GM12878 (cell line): Measurements from ENCODE around the gene KIFC3. TPM values are rescaled to one million over a fixed set of nuclear protein-coding genes. Genes with fewer than 3 reads are reported as not detected.

Experiments
- ATAC-seq: fragments of 200-7000 bp; cut with Tn5 transposase; 3 replicates; pipeline ENCODE4 v1.9.1; 2020; ENCODE audit warnings: mild to moderate bottlenecking, moderate library complexity
- BruUV-seq: library from RNA; stranded (reverse); fragments of 400-500 nt; replicated peaks from 2 replicates; lab custom pipeline; 2021; lab: Mats Ljungman, UMichigan
- CTCF ChIA-PET: fragments of 300-600 bp; sonication (Branson Sonifier 250); formaldehyde crosslinking; extraction: SDS; loops from one replicate; lab custom pipeline; 2021; ENCODE audit warnings: inconsistent platforms; lab: Yijun Ruan, JAX
- POLR2A ChIA-PET: fragments of 350-600 bp; formaldehyde crosslinking; extraction: SDS; loops from one replicate; lab custom pipeline; 2021; ENCODE audit warnings: inconsistent platforms; lab: Charles Lee
- RAD21 ChIA-PET: fragments of 300-600 bp; sonication (Branson Sonifier 250); formaldehyde crosslinking; loops from one replicate; lab custom pipeline; 2023; ENCODE audit warnings: antibody characterized with exemption; ENCODE audit not compliant: unreplicated experiment; lab: Charles Lee
- SMC1A ChIA-PET: fragments of 300-600 bp; sonication (Branson Sonifier 250); formaldehyde crosslinking; loops from one replicate; lab custom pipeline; 2023; ENCODE audit not compliant: unreplicated experiment, uncharacterized antibody; lab: Charles Lee
- DNase-seq: peaks from one replicate; pipeline ENCODE4 v3.0.0-alpha.2; 2011; ENCODE audit warnings: low read depth, low spot score
- FAIRE-seq: peaks from 3 replicates; lab custom pipeline; 2011; peaks lifted over from hg19 to GRCh38; lab: Jason Lieb, UNC
- H2AFZ ChIP-seq: 2 replicates; pipeline ENCODE4 v1.6.0; 2011; ENCODE audit warnings: low read depth, low read length, control low read depth; ENCODE audit not compliant: control insufficient read depth
- H3K27ac ChIP-seq: 2 replicates; pipeline ENCODE4 v1.5.1; 2011; ENCODE audit warnings: control low read depth; ENCODE audit not compliant: control insufficient read depth, insufficient read depth
- H3K27me3 ChIP-seq, 2 experiments: replicated peaks in 1 of 2; 2 replicates each; pipeline versions ENCODE4 v1.6.0 to v1.6.1; 2011; ENCODE audit warnings: low read length in 1 of 2; ENCODE audit not compliant: control insufficient read depth in 2 of 2, insufficient read depth in 2 of 2
- H3K36me3 ChIP-seq, 2 experiments: 2 replicates each; pipeline ENCODE4 v1.5.1; 2011; ENCODE audit warnings: low read length in 1 of 2; ENCODE audit not compliant: control insufficient read depth in 2 of 2, insufficient read depth in 2 of 2
- H3K4me1 ChIP-seq: 2 replicates; pipeline ENCODE4 v1.6.1; 2011; ENCODE audit warnings: mild to moderate bottlenecking, low read length, moderate library complexity, mixed read lengths; ENCODE audit not compliant: control insufficient read depth, insufficient read depth
- H3K4me2 ChIP-seq: 2 replicates; pipeline ENCODE4 v1.6.0; 2011; ENCODE audit warnings: control low read depth; ENCODE audit not compliant: control insufficient read depth, insufficient read depth
- H3K4me3 ChIP-seq: fragments of 200-600 bp; sonication (generic); 2 replicates; pipeline ENCODE4 v1.5.1; 2016
- H3K79me2 ChIP-seq: 2 replicates; pipeline ENCODE4 v1.6.0; 2011; ENCODE audit warnings: low read length; ENCODE audit not compliant: control insufficient read depth, insufficient read depth
- H3K9ac ChIP-seq: 2 replicates; pipeline ENCODE4 v1.8.0; 2011; ENCODE audit warnings: low read length, control low read depth, mixed read lengths; ENCODE audit not compliant: control insufficient read depth, insufficient read depth
- H3K9me3 ChIP-seq: replicated peaks from 3 replicates; pipeline ENCODE4 v1.5.1; 2011; ENCODE audit warnings: mild to moderate bottlenecking, low read length; ENCODE audit not compliant: control insufficient read depth, insufficient read depth
- H4K20me1 ChIP-seq: 2 replicates; pipeline ENCODE4 v1.6.0; 2011; ENCODE audit not compliant: control insufficient read depth, insufficient read depth
- ATF7 ChIP-seq: fragments of 450-650 bp; IDR thresholded peaks from 2 replicates; pipeline ENCODE4 v1.6.1; 2016; ENCODE audit warnings: low read depth, mild to moderate bottlenecking
- BCL11A ChIP-seq: IDR thresholded peaks from 2 replicates; pipeline ENCODE4 v1.6.1; 2011; ENCODE audit warnings: low read depth, low read length
- BMI1 ChIP-seq: fragments of 450-650 bp; IDR thresholded peaks from 2 replicates; pipeline ENCODE4 v1.6.1; 2016; ENCODE audit warnings: mild to moderate bottlenecking, moderate library complexity, borderline replicate concordance
- CBFB ChIP-seq: IDR thresholded peaks from 2 replicates; pipeline ENCODE4 v1.6.1; 2016; ENCODE audit warnings: antibody characterized with exemption, low read depth
- IKZF1 ChIP-seq: fragments of 450-650 bp; conservative IDR thresholded peaks from 2 replicates; pipeline ENCODE4 v1.6.1; 2017; ENCODE audit warnings: antibody characterized with exemption, mild to moderate bottlenecking
- KDM1A ChIP-seq: fragments of 200-600 bp; sonication (generic); IDR thresholded peaks from 2 replicates; pipeline ENCODE4 v1.6.1; 2016; ENCODE audit warnings: borderline replicate concordance
- RELA ChIP-seq: fragments of 450-650 bp; IDR thresholded peaks from 2 replicates; pipeline ENCODE4 v1.8.0; 2014; ENCODE audit warnings: borderline replicate concordance; ENCODE audit not compliant: partially characterized antibody
- RFX5 ChIP-seq: IDR thresholded peaks from 2 replicates; pipeline ENCODE4 v1.6.1; 2011; ENCODE audit warnings: low read depth, low read length, improper control_type of control experiment
- SIX5 ChIP-seq: IDR thresholded peaks from 2 replicates; pipeline ENCODE4 v1.6.1; 2011; ENCODE audit warnings: mild to moderate bottlenecking, low read depth, low read length, moderate library complexity; ENCODE audit not compliant: severe bottlenecking
- ZNF384 ChIP-seq: IDR thresholded peaks from 2 replicates; pipeline ENCODE4 v1.6.1; 2012; ENCODE audit warnings: low read depth, mild to moderate bottlenecking, low read length, improper control_type of control experiment, borderline replicate concordance
- WGBS: methylation state at CpG from one replicate; pipeline ENCODE4 v1.1.6; 2016; ENCODE audit warnings: low lambda C conversion rate; ENCODE audit not compliant: insufficient replicate concordance, insufficient coverage; ENCODE audit errors: missing lambda C conversion rate; 5-methylcytosine and 5-hydroxymethylcytosine counted together
- in situ Hi-C: fragments of 300-500 bp; cut with MboI; formaldehyde crosslinking; loops from 9 replicates; pipeline ENCODE4 v1.14.3; 2018; ENCODE audit warnings: mixed read lengths
- intact Hi-C: fragments of 100-400 bp; cut with micrococcal nuclease; formaldehyde crosslinking; loops from one replicate; pipeline ENCODE4 v1.14.2; 2022; ENCODE audit not compliant: unreplicated experiment
- polyA plus RNA-seq, 11 experiments: library from polyadenylated mRNA; depleted of rRNA in 4 of 11; unstranded in 6 of 11; stranded (reverse) in 5 of 11; fragments of >200 nt; fragmentation: Nextera tagmentation in 4 of 11; fragmentation: Illumina TruSeq in 1 of 11; extraction: Ambion mirVana in 4 of 11; extraction: Trizol in 1 of 11; gene quantifications; 1 replicate in 1 of 11; 2 replicates in 10 of 11; pipeline versions ENCODE4 v1.2.1 to v1.2.3, GENCODE V29; 2011 to 2016; ENCODE audit warnings: inconsistent platforms in 2 of 11, missing spikeins in 2 of 11, low read depth in 1 of 11
- total RNA-seq, 4 experiments: library from RNA; depleted of rRNA in 3 of 4; stranded (reverse); fragments of >200 nt in 3 of 4; fragmentation: Illumina TruSeq in 1 of 4; extraction: Trizol in 1 of 4; gene quantifications; 2 replicates each; pipeline versions ENCODE4 v1.2.1 to v1.2.3, GENCODE V29; 2013 to 2021
- TF ChIP-seq, protein P1 (sequence below): fragments of 450-650 bp; conservative IDR thresholded peaks from 2 replicates; pipeline ENCODE4 v1.6.1; 2017; ENCODE audit warnings: mild to moderate bottlenecking, moderate library complexity
- TF ChIP-seq, protein P2 (sequence below): fragments of 450-650 bp; IDR thresholded peaks from 2 replicates; pipeline ENCODE4 v1.6.1; 2017; ENCODE audit warnings: mild to moderate bottlenecking, low read depth, inconsistent platforms; ENCODE audit not compliant: poor library complexity, severe bottlenecking
- TF ChIP-seq, protein P3 (sequence below): fragments of 450-650 bp; formaldehyde crosslinking; IDR thresholded peaks from 2 replicates; pipeline ENCODE4 v1.4.0; 2020; ENCODE audit warnings: mild to moderate bottlenecking, moderate library complexity
- TF ChIP-seq, protein P4 (sequence below): IDR thresholded peaks from 2 replicates; pipeline ENCODE4 v1.6.1; 2011; ENCODE audit warnings: mild to moderate bottlenecking, low read depth, low read length, moderate library complexity; ENCODE audit not compliant: insufficient replicate concordance
- TF ChIP-seq, protein P5 (sequence below): IDR thresholded peaks from 2 replicates; pipeline ENCODE4 v1.6.1; 2012; ENCODE audit warnings: low read depth, low read length, improper control_type of control experiment

The KIFC3 gene
- total and polyA plus RNA-seq, 10 of the 15 experiments (the other 5 are each of a cell fraction or from before 2014, with no cell fraction given), result 0.22 to 1.3 (median 0.26) TPM; not detected in 3

DNA sequence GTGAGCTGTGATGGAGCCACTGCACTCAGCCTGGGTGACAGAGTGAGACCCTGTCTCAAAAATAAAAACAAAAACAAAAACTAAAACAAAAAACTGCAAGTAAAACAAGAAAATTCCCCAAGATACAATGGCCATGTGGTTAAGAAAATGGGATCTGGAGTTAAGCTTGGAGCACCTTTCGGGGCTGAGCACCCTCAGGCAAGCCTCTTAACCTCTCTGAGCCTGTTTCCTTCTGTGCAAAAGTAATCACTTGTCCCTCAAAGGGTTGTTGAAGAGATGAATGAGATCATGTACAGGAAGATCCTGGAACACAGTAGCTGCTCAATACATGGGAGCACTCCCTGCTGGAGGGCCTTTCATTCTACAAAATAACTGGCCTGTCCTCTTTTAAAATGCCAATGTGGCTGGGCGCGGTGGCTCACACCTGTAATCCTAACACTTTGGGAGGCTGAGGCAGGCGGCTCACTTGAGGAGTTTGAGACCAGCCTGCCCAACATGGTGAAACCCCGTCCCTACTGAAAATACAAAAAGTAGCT lies 19.8 kb upstream of the KIFC3 start:
- Histone ChIP-seq H3K27me3 (peaks cover 0 to 4% of the 10 kb centered on the region in 2 experiments; a peak in 2 of 4 replicates), H4K20me1 (no peaks in the 10 kb centered on the region), H2AFZ (no peak overlapping the region), H3K4me1 (no peaks in the 10 kb centered on the region), H3K9me3 (no peaks in the 10 kb centered on the region), H3K4me2 (no peak overlapping the region), H3K27ac (no peak overlapping the region), H3K4me3 (no peak overlapping the region), H3K9ac (no peak overlapping the region), H3K79me2 (no peaks in the 10 kb centered on the region), H3K36me3 (no peaks in the 10 kb centered on the region)
- ChIA-PET RAD21 (no interaction called here), CTCF (interaction anchor here (0.6 to 1.4 kb wide), 2 partner anchors 12 to 18 kb away, joined by 3 to 4 read pairs; no protein-coding TSS in a partner anchor), POLR2A (interaction anchor here (0.6 kb wide), 1 partner anchor 44 kb away, joined by 4 read pairs; no protein-coding TSS in a partner anchor), SMC1A (no interaction called here)
- WGBS, result 34% methylated on average over 5 of the region's 5 CpGs
- no peak for ATAC-seq
- no peak for FAIRE-seq
- no peak for DNase-seq
- intact Hi-C loops, result no loop called here
- no TSS peak for BruUV-seq
- in situ Hi-C loops, result no loop called here
- TF ChIP-seq IKZF1 (no peak), BCL11A (no peak), ATF7 (no peak), KDM1A (no peak), SIX5 (no peak), CBFB (no peak), RELA (no peak), RFX5 (no peak), ZNF384 (no peak), BMI1 (no peak)
- TF ChIP-seq, protein P1, sequence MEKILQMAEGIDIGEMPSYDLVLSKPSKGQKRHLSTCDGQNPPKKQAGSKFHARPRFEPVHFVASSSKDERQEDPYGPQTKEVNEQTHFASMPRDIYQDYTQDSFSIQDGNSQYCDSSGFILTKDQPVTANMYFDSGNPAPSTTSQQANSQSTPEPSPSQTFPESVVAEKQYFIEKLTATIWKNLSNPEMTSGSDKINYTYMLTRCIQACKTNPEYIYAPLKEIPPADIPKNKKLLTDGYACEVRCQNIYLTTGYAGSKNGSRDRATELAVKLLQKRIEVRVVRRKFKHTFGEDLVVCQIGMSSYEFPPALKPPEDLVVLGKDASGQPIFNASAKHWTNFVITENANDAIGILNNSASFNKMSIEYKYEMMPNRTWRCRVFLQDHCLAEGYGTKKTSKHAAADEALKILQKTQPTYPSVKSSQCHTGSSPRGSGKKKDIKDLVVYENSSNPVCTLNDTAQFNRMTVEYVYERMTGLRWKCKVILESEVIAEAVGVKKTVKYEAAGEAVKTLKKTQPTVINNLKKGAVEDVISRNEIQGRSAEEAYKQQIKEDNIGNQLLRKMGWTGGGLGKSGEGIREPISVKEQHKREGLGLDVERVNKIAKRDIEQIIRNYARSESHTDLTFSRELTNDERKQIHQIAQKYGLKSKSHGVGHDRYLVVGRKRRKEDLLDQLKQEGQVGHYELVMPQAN, result no peak
- TF ChIP-seq, protein P2, sequence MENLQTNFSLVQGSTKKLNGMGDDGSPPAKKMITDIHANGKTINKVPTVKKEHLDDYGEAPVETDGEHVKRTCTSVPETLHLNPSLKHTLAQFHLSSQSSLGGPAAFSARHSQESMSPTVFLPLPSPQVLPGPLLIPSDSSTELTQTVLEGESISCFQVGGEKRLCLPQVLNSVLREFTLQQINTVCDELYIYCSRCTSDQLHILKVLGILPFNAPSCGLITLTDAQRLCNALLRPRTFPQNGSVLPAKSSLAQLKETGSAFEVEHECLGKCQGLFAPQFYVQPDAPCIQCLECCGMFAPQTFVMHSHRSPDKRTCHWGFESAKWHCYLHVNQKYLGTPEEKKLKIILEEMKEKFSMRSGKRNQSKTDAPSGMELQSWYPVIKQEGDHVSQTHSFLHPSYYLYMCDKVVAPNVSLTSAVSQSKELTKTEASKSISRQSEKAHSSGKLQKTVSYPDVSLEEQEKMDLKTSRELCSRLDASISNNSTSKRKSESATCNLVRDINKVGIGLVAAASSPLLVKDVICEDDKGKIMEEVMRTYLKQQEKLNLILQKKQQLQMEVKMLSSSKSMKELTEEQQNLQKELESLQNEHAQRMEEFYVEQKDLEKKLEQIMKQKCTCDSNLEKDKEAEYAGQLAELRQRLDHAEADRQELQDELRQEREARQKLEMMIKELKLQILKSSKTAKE, result no peak
- TF ChIP-seq, protein P3, sequence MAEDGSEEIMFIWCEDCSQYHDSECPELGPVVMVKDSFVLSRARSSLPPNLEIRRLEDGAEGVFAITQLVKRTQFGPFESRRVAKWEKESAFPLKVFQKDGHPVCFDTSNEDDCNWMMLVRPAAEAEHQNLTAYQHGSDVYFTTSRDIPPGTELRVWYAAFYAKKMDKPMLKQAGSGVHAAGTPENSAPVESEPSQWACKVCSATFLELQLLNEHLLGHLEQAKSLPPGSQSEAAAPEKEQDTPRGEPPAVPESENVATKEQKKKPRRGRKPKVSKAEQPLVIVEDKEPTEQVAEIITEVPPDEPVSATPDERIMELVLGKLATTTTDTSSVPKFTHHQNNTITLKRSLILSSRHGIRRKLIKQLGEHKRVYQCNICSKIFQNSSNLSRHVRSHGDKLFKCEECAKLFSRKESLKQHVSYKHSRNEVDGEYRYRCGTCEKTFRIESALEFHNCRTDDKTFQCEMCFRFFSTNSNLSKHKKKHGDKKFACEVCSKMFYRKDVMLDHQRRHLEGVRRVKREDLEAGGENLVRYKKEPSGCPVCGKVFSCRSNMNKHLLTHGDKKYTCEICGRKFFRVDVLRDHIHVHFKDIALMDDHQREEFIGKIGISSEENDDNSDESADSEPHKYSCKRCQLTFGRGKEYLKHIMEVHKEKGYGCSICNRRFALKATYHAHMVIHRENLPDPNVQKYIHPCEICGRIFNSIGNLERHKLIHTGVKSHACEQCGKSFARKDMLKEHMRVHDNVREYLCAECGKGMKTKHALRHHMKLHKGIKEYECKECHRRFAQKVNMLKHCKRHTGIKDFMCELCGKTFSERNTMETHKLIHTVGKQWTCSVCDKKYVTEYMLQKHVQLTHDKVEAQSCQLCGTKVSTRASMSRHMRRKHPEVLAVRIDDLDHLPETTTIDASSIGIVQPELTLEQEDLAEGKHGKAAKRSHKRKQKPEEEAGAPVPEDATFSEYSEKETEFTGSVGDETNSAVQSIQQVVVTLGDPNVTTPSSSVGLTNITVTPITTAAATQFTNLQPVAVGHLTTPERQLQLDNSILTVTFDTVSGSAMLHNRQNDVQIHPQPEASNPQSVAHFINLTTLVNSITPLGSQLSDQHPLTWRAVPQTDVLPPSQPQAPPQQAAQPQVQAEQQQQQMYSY (CRISPR knock-in tag), result no peak
- TF ChIP-seq, protein P4, sequence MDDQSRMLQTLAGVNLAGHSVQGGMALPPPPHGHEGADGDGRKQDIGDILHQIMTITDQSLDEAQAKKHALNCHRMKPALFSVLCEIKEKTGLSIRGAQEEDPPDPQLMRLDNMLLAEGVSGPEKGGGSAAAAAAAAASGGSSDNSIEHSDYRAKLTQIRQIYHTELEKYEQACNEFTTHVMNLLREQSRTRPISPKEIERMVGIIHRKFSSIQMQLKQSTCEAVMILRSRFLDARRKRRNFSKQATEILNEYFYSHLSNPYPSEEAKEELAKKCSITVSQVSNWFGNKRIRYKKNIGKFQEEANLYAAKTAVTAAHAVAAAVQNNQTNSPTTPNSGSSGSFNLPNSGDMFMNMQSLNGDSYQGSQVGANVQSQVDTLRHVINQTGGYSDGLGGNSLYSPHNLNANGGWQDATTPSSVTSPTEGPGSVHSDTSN, result no peak
- TF ChIP-seq, protein P5, sequence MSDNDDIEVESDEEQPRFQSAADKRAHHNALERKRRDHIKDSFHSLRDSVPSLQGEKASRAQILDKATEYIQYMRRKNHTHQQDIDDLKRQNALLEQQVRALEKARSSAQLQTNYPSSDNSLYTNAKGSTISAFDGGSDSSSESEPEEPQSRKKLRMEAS, result no peak
